SHP77 (cell line): ENCODE measurements around the gene SLC7A10.
"Not testable (repeated sequence)": the region's sequence is repeated elsewhere in the genome, so short reads cannot be mapped to it uniquely, and the experiment has no call there.

Experiments
- DNase-seq, 2 experiments: peaks; one replicate each; lab custom pipeline; 2025; lab: John Stamatoyannopoulos, UW

The SLC7A10 gene

DNA sequence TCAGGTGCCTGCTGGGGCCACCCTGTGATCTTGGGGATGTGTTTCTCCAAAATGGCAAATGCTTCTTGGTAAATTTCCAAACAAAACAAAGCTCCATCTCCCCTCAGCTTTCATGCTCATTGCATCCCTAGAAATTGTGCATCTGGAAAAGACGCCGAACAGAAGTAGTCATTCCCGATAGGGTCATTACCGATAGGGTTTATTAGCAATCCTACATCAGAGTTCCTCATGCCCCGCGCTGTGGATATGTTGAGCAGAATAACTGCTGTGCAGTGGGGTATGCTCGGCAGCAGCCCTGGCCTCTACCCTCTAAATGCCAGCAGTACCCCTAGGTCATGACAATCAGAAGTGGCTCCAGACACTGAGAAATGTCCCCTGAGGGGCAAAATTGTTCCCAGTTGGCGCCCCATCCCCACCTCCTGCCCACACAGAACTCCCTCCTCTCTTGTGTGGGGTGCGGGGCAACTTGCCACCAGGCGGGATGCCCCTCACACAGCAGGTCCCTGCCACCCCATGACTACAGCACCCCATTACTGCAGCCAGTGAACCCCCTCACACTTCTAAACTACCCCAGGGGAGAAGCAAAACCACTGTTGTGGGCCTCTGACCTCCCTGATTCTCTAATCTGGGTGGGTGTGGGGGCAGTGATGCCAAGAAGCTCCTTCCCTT, 13.0 kb upstream of the SLC7A10 start:
- DNase-seq, result no peak

DNA sequence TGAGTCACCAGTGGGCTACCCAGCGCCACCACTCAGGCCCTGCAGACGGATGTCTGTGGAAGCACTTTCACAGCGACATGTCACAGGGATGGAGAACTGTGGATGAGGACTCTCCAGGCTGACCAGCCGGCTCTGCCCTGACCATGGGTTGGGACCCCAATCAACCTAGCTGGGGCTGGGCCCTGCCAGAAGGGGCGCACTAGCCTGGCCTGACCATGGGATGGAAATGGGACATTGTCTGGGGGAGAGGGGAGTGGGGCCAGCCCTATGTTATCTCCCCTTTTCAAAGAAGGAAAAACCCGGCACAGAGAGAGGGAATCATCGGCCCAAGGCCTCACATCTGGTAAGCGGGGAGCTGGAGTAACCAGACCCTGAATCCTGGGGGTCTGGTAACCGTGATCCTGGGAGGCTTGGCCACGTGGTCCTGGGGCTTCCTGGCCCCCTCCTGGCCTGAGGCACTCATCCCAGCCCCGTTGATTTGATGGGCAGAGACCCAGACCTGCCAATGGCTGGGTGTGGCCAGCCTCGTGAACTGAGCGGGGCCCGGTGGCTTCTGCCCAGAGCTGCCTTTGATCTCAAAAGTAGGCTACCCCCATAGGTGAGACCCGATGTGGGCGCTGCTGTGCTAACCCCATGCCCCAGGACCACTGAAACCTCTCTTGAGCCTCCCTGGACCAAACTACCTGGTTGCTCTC, 11.2 kb upstream of the SLC7A10 start:
- DNase-seq, result no peak

DNA sequence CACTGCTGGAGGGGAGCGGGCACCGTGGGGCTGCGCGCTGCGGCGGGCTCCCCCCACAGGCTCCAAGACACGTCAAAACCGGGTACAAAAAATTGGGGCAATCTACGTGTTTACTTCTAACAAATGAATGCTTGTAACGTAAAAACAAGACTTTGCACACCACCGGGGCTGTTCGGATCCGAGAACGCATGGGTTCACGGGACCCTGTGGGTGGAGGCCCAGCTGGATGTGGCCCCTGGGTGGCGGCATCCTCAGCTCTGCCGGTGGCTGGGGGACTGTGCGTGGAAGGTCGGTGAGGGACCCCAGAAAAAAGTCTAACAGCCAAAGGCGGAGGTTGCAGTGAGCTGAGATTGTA, 10.3 kb upstream of the SLC7A10 start:
- no peak for DNase-seq

DNA sequence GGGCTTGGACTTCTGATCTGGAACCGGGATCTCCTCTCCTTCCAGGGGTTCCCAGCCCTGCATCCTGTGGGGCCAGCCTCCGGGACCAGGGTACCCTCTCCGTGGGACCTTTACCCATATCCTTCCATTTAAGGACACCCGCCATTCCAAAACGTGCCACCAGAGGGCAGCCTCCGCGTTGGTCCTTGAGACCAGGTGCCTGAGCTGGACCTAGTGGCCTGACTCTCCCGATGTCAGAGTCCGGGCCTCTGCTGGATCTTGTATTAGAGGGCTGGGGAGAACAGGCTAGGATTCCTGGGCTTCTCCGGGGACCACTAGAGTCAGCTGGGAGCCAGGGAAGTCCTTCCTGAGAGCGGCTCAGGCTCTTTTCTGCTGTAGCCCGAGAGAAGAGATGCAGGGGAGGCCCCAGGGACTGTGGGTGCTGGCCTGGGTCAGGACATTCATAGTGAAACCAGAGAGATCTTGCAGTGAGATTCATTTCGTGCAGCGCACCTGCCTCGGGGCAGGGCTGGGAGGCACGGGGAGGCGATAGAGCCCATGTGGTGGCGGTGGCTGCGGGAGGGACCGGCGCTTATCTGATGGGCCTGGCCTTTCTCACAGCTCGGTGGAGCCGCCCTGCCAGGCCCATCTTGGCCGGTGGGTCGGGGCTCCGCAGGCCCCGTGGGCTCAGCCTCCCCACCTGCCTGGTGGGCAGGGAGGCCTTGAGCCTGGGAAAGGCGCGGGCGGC, 9.8 kb upstream of the SLC7A10 start:
- DNase-seq, result peak; percentile 61 to 69

DNA sequence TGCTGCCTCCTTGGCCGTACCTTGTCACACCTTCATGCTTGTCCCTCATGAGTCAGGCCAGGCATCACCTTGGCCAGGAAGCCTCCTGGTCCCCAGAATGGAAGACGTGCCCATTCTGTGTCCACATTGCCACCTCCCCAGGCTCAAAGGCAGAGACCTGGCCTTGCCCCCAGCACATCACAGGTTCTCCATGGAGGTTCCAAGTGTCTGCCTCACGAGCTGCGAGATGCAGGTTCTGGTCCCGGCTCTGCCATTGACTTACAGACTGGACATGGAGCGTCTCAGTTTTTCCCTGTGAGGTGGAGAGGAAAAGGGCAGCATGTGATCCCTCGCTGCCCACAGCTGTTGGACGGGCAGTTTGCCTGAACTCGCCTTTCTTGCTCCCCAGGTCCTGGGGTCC, 9.1 kb upstream of the SLC7A10 start:
- no peak for DNase-seq

DNA sequence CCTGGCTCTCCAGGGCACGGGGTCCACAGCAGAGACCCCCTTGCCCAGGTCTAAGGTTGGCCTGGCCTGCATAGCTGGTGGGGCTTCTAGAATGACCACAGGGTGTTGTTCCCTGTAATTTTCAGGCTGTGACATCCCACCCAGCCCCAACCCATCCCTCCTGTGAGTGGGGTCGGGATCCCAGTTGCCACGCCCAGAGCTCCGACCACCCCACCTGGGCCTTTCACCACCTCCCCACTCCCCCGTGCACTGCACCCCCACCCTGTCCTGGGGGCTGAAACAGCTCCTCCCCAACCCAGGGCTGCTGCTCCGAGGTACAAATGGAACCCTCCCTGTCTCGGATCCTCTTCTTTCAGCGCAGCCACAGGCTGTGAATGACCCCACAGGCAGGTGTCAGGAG, 8.4 kb upstream of the SLC7A10 start:
- DNase-seq, result no peak

DNA sequence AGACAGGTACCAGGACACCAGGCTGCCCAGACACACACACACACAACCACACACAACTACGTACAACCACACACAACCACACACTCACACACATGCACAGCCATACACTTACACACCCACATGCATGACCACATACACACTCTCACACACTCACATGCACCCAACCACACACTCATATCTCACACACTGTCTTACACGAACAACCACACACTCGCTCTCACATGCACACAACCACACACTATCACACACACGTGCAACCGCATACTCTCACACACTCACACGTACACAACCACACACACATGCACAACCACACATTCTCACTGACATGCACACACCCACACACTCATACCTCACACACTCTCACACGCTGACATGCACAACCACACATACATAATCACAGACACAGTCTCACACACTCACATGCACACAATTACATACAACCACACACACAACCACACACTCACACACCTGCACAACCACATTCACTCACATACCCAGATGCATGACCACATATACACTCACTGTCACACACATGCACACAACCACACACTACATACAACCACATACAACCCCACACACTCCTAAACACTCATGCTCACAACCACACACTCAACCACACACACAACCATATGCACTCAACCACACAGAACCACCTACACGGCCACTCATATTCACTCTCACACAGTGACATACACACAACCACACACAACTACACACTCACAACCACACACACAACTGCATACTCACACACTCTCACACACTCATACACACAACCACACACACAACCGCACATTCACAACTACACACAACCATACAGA, 7.6 kb upstream of the SLC7A10 start:
- DNase-seq, result no peak

DNA sequence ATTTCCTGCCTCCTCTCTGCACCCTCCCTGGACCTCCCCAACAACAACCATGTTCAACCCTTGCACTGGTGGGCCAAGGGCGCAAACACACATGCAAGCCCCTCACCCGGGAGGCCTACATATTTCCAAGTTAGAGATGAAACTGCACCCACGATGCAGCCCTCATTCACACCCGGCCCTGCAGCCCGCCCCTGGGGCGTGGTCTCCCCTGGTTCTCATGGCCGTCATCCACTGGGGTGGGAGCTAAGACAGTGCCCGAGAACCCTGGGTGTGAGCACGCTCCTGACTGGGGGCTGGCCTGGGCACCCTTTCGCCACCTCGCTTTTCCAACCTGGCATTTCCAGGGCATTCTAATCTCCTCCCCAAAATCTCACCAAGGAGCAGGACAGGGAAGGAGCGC, 7.0 kb upstream of the SLC7A10 start:
- no peak for DNase-seq

DNA sequence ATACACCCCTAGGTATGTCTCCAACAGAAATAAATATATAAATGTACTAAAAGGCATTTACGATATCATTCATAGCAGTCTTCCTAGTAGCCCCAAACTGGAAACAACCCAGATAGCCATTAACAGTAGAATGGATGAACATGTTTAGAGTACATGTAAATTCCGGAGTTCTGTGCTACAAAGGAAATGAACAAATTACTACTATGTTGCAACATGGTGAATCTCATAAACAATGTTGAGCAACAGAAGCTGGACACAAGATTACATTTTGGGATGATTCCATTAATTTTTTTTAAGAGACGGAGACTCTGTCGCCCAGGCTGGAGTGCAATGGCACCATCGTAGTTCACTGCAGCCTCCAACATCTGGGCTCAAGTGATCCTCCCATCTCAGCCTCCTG, 5.9 kb upstream of the SLC7A10 start:
- no peak for DNase-seq

DNA sequence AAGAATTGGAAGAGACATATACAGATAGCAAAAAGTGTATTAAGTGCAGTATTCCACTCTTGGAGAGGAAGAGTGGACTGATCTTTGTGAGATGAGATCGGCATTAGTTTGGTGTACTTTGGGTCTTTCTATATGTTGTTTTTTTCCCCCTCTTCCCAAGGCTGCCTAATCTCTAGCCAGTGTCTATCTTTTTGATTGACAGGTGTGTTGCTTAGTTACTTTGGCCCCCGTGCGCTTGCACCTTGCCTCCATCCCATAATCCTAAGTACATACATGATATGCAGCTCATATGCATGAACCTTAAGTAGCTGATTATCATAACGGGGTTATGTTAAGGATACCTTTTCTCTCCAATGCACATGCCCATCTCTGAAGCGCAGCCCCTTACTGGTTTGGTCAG, 4.3 kb upstream of the SLC7A10 start:
- DNase-seq, result no peak

DNA sequence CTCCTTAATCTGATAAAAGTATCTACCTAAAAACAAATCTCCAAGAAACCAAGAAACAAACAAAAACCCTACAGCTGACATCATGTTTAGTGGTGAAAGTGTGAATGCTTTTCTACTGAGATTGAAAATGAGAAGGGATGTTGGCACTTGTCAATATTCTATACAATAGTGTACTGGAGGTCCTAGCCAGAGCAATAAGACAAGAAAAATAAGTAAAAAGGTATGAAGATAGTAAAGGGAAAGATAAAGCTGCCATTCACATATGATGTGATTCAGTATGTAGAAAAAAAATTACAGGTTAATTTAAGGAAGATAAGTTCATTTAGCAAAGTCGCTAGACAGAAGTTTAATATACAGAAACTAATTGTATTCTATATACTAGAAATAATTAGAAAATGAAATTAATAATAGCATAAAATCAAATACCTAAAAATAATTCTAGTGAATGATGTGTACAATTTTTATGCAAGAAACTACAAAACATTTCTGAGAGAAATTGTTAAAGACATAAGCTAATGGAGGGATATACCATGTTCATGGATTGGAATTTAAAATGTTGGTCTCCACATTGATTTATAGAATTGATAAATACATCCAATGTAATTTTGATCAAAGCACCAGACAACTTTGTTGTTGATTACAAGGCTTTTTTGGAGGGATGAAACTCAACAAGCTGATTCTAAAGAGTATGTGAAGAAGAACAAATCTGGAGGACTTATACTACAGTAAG, 2.4 kb upstream of the SLC7A10 start:
- no peak for DNase-seq

DNA sequence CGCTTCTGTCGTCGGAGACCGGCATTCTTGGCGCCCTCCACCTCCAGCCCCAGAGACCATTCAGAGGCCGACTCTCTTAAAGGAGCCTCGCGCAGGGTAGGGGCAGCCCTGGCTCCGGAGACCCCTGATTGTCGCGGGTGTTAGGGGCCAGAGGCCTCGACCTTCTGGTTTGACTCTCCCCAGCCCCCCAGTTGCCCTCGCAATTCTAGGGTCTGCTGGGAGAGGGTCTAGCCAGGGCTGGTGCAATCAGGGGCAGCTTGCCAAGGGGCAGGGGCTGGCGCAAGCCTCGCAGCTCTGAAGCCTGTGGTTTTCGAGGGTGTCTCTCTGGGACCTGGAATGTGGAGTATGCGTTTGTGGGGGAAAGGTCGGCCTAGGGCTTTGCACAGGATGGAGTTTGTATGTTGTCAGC, 1.6 kb upstream of the SLC7A10 start:
- no peak for DNase-seq

DNA sequence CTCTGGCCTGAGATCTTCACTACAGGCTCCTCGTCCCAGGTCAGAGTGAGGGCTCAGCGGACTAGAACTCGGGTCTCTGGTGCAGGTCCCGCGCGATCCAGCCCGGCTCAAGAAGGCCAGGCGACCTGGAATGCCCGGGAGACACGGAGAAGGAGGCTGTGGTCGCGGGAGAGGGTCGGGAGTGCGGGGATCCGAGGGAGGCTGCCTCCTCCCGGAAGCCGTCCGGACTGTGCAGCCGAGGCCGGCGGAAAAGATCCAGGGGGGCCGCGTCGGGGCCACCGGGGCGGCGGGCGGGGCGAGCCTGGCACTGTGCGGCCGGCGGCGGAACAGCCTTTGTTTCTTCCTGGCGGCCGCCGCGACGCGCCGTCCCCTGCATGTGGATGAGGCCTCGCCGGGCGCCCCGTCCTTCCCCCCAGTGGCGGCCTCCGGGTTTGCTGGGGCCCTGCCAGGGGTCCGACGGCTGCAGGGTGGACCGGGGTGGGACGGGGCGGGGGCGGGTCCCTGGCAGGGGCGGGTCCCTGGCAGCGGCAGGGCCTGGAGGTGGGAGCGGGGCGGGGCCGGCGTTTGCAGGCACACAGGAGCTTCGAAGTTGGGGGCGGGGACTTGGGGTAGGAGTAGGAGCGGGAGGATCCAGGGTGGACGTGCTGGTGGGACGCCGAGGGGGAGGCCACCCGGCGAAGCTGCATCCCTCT, 1.0 kb upstream of the SLC7A10 start:
- no peak for DNase-seq

DNA sequence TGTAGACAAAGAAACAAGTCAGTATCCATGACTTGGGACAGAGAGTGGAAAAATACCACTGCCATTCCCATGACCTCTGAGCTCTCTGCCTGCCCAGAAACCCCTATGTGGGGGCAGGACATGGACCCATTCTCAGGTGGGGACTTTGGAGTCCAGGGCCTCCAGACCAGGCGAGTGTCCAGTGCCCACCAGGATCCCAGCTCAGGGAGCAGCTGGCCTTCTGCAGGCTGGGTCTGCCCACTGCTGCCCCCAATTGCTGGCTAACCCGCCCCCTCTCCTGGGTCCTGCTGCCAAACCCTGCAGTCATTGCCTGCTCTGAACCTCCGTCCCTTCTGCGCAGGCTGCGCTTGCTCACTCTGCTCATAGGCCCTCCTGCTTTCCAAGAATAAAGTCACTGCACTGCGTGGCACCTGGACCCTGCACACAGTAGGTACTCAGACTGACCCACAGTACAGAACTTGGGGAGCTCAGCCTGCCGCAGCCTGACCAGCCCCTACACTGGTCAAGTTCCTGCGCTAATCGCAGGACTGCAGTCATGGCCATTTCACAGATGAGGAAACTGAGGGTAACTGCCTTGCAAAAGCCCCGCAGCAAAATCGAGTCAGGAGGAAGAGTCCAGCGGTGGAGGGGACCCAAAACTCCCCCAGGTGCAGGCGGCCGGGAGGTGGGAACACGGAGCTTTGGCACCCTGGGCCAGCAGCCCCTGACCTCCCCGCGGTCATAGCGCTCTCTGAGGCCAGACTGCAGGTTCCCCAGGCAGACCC, 774 bp downstream of the SLC7A10 start:
- DNase-seq, result no peak

DNA sequence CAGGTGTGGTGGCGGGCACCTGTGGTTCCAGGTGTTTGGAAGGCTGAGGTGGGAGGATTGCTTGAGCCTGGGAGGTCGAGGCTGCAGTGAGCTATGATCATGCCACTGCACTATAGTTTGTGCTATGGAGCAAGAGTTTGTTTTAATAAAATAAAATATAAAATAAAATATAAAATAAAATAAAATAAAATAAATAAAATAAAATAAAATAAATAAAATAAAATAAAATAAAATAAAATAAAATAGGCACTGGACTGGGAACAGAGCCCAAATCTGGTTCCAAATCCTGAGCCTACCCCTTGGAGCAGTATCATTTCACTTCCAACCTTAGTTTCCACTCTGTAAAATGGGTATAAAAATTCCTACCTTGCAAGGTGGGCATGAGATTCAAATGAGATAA, 3.4 kb downstream of the SLC7A10 start:
- DNase-seq, result not testable (repeated sequence)

DNA sequence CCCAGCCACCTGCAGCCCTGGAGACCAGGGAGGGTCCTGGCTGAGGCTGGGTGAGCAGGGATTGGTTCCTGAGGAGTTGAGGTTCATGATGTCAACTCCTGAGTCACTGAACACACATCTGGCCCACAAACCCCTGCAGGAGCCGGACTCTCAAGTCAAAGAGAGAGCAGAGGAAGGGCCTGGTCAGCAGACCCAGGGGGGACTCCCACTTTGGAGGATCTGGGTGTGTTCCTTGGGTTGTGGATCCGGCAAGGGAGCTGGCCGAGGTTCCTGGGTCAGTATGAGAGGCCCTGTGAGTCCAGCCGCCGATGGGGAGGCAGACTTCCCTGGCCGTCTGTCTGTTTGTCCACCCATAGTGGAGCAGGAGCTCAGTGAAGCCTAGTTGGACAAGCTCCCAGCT, 4.0 kb downstream of the SLC7A10 start:
- no peak for DNase-seq

DNA sequence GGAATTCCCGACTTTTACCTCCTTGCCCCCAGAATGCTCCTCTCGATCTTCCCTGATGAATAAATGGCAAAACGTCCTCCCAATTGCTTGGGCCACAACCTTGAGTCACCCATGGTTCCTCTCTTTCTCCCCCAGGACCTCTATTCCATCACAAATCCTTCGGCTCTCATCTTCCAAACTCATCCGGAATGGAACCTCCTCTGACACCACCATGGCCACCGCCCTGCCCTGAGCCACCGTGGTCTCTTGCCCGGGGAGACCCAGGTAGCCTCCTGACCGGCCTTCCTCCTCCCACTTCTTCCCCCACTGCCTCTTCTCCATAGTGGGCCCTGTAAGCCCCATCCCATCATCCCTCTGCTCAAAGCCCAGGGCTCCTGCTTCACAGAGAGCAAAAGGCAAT, 4.9 kb downstream of the SLC7A10 start:
- no peak for DNase-seq

DNA sequence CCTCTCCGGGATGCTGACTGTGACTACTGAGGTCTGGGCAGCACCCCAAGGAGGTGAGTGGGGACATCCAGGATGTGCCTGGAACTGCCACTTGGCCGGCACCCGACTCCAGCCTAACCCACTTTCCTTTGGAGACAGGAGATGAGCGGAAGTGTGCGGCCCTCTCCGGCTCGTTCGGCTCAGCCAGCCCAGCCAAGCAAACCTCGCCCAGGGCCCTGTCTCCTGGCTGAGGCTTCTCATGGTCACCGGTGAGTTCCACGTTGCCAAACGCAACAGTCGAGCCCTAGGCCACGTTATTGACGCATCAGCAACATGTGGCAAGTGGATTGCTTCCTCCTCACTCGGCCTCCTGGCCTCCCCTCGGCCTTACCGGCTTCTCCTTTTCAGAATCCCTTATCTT, 5.5 kb downstream of the SLC7A10 start:
- DNase-seq, result no peak

DNA sequence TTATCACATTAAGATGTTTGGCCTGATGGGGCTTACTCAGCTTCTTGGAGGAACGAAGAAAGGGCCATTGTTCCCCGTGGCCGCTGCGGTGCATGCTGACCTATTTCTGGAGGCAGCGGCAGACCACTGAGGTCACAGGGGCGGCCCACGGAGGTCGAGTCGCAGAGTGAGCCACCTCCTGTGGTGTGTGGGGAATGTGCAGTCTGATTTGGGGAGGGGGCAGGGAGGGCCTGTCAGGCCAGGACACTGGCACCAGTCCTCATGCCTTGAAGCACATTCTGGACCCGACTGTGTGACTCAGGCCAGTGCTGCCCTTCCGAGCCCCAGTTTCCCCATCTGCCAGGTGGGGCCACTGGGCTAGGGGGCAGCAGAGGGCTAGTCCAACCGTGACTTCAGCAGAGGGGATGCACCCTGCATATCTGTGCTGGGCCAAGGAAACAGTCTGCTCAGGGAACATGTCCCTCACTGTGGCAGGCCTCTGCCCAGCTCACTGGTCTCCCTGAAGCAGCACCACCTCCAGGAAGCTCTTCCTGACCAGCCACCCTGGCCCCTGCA, 6.3 kb downstream of the SLC7A10 start:
- no peak for DNase-seq

DNA sequence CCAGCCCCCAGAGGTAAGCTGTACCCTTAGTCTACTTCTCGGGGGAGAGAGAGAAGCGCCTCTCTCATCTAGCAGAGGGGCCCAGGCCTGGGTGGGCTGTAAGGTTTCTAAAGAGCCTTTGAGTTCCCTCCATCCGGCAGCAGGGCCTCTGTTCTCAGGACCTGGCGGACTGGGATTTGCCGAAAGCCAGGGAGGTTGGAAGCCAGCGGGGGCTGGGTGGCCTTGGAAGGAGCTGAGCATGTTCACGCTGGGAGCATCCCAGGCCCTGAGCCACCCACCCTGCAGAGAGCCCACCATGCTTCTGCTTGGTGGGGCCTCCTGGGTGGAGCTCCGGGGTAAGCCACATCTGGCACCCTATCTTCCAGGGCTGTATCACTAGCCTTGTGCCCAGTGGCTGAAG, 7.8 kb downstream of the SLC7A10 start:
- no peak for DNase-seq
